Left ventricle myocardium inferior (tissue), 1 donor: ENCODE data around the gene GFRA1. TPM values are rescaled to one million over a fixed set of nuclear protein-coding genes. Genes with fewer than 3 reads are reported as not detected.
"Not testable (repeated sequence)": the region's sequence is repeated elsewhere in the genome, so short reads cannot be mapped to it uniquely, and the experiment has no call there.

Source experiments
- DNase-seq: peaks from one replicate; pipeline ENCODE4 v3.0.0-alpha.2; 2020
- H3K27ac ChIP-seq: fragments of 200-600 bp; replicated peaks from 2 replicates; pipeline ENCODE4 v1.8.0; 2021
- H3K27me3 ChIP-seq: fragments of 200-600 bp; 2 replicates; pipeline ENCODE4 v1.8.0; 2021; ENCODE audit warnings: low read depth
- H3K36me3 ChIP-seq: fragments of 200-600 bp; 2 replicates; pipeline ENCODE4 v1.8.0; 2021
- H3K4me1 ChIP-seq: fragments of 200-600 bp; 2 replicates; pipeline ENCODE4 v1.8.0; 2021
- H3K4me3 ChIP-seq: fragments of 200-600 bp; 2 replicates; pipeline ENCODE4 v1.8.0; 2021; ENCODE audit warnings: mild to moderate bottlenecking, moderate library complexity
- H3K9me3 ChIP-seq: fragments of 200-600 bp; replicated peaks from 2 replicates; pipeline ENCODE4 v1.8.0; 2021
- CTCF ChIP-seq: fragments of 200-600 bp; IDR thresholded peaks from 2 replicates; pipeline ENCODE4 v1.8.0; 2021; ENCODE audit warnings: antibody characterized with exemption, mild to moderate bottlenecking, borderline replicate concordance
- intact Hi-C: fragments of 100-400 bp; cut with micrococcal nuclease; formaldehyde crosslinking; loops from one replicate; pipeline ENCODE4 v1.11.0; 2022
- total RNA-seq: library from RNA; stranded (reverse); fragmentation: NEBNext Ultra II Directional; extraction: Animal tissue kit (Norgen Biotek cat#: 25700); gene quantifications from one replicate; pipeline ENCODE4 v1.2.1, GENCODE V29; 2021
- donor health status: DM: no; HTN: yes; CAD: no; lungs with severe emphysema.

The GFRA1 gene
- total RNA-seq, 1 donor from 2014 or later = 5.1 TPM

GRCh38 chr10:116170815-116171250 is 102.2 kb downstream of the GFRA1 start:
- TF ChIP-seq CTCF = no peak
- no peak for DNase-seq
- Histone ChIP-seq H3K36me3 (no peaks in the 10 kb centered on the region), H3K27ac (no peak overlapping the region), H3K27me3 (no peaks in the 10 kb centered on the region), H3K4me1 (no peaks in the 10 kb centered on the region), H3K9me3 (peaks cover 13% of the 10 kb centered on the region), H3K4me3 (peak overlapping the region; percentile 17)
- intact Hi-C loops = no loop called here

GRCh38 chr10:116169782-116170445 is 103.1 kb downstream of the GFRA1 start:
- TF ChIP-seq CTCF = no peak
- H3K27me3 ChIP-seq = no peaks in the 10 kb centered on the region

DNA sequence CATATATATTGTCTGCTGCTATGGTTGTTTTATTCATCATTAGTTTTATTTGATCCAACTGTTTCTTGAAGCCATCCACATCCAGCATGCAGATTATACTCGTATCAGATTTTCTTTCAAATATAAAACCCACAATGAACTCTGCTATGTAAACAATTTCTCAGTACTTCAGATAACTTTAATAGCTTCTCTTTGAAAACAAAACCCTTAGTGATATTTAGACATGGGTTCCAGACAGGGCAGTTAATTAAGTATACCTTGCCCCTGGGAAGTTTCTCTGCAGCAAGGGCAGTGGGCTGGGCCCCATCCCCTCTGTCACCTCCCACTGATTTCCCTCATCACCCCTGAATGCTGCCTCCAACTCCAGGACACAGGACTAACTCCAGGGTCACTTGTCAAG is 104.3 kb downstream of the GFRA1 start:
- intact Hi-C loops = no loop called here
- TF ChIP-seq CTCF = no peak

More at GRCh38 chr10:116169782-116170445, 103.1 kb downstream of the GFRA1 start:
- no peak overlapping the region for H3K4me3 ChIP-seq
- peaks cover 13% of the 10 kb centered on the region for H3K9me3 ChIP-seq
- H3K27ac ChIP-seq = no peak overlapping the region
- no peaks in the 10 kb centered on the region for H3K4me1 ChIP-seq
- intact Hi-C loops = no loop called here
- no peaks in the 10 kb centered on the region for H3K36me3 ChIP-seq
- no peak for DNase-seq

GRCh38 chr10:116168329-116168728 is 104.7 kb downstream of the GFRA1 start:
- no peak for DNase-seq
- no peaks in the 10 kb centered on the region for H3K4me1 ChIP-seq
- peaks cover 13% of the 10 kb centered on the region for H3K9me3 ChIP-seq
- no peaks in the 10 kb centered on the region for H3K36me3 ChIP-seq
- H3K4me3 ChIP-seq = no peak overlapping the region
- H3K27me3 ChIP-seq = no peaks in the 10 kb centered on the region
- intact Hi-C loops = no loop called here
- no peak for TF ChIP-seq CTCF
- no peak overlapping the region for H3K27ac ChIP-seq

More for the DNA sequence above, 104.3 kb downstream of the GFRA1 start:
- H3K9me3 ChIP-seq = peaks cover 13% of the 10 kb centered on the region
- no peak for DNase-seq
- H3K4me3 ChIP-seq = no peak overlapping the region
- H3K4me1 ChIP-seq = no peaks in the 10 kb centered on the region
- no peaks in the 10 kb centered on the region for H3K36me3 ChIP-seq
- H3K27me3 ChIP-seq = no peaks in the 10 kb centered on the region
- no peak overlapping the region for H3K27ac ChIP-seq

- H3K4me3 ChIP-seq, H3K27me3 ChIP-seq, intact Hi-C loops, H3K4me1 ChIP-seq, H3K27ac ChIP-seq, H3K36me3 ChIP-seq, DNase-seq: not testable (repeated sequence)
- H3K9me3 ChIP-seq = peaks cover 13% of the 10 kb centered on the region
Measured at GRCh38 chr10:116165941-116166340, 107.1 kb downstream of the GFRA1 start.

- H3K4me1 ChIP-seq = no peaks in the 10 kb centered on the region
- no peak for DNase-seq
- peaks cover 5% of the 10 kb centered on the region for H3K9me3 ChIP-seq
- no peaks in the 10 kb centered on the region for H3K27me3 ChIP-seq
- TF ChIP-seq CTCF = no peak
- H3K27ac ChIP-seq = no peak overlapping the region
- H3K36me3 ChIP-seq = no peaks in the 10 kb centered on the region
- no peak overlapping the region for H3K4me3 ChIP-seq
- intact Hi-C loops = no loop called here
Measured at GRCh38 chr10:116164291-116164690, 108.7 kb downstream of the GFRA1 start.
